K562 treated with DMSO at 1 percent for 12 hours (cell line): Measurements from ENCODE around the gene SPG11. TPM values are rescaled to one million over a fixed set of nuclear protein-coding genes. Genes with fewer than 3 reads are reported as not detected.

Experiments
- total RNA-seq: library from RNA; unstranded; fragments of 300-600 nt; gene quantifications from 2 replicates; pipeline ENCODE4 v1.2.3, GENCODE V29; 2022; ENCODE audit not compliant: insufficient read depth

Gene SPG11
- 33.2 and 51.5 TPM in 2 replicates for total RNA-seq

GRCh38 chr15:44663410-44664308, at the start of gene SPG11:
SPG11 (minus strand) TSS chr15:44663662; CDS start chr15:44663647, 15 bp downstream.

GRCh38 chr15:44711096-44711742, 47.8 kb upstream of the SPG11 start, which contains the start of the genes B2M and PATL2:
B2M (plus strand) TSS chr15:44711517; CDS start chr15:44711547, 30 bp downstream.
PATL2 (minus strand) TSS chr15:44711323; CDS start chr15:44676490, 34,833 bp downstream.

GRCh38 chr15:44536962-44537734, 126.3 kb downstream of the SPG11 start, which contains the start of gene EIF3J:
EIF3J (plus strand) TSS chr15:44537147; CDS start chr15:44537195, 48 bp downstream.

Other genes starting within 250 kb of the SPG11 start
- gene CTDSPL2, start 236.0 kb downstream of the SPG11 start, total RNA-seq, result 6.9 and 24.3 TPM in 2 replicates
- gene EIF3J, start 126.5 kb downstream of the SPG11 start, total RNA-seq, result 45.6 and 83.2 TPM in 2 replicates
- 1.2 TPM in 1 of 2 replicates, not detected in the other for gene PATL2, start 47.7 kb upstream of the SPG11 start, total RNA-seq
- gene B2M, start 47.9 kb upstream of the SPG11 start, total RNA-seq, result 1,238 and 1,537 TPM in 2 replicates
- 5.4 and 6.4 TPM in 2 replicates for gene TRIM69, start 72.9 kb upstream of the SPG11 start, total RNA-seq